Neutrophil (primary cell): ENCODE results near the gene ECHDC3.
"Not testable (repeated sequence)": the region's sequence is repeated elsewhere in the genome, so short reads cannot be mapped to it uniquely, and the experiment has no call there.

Experiments
- H3K27ac ChIP-seq: fragments of 200-600 bp; sonication (generic); 2 replicates; pipeline ENCODE4 v1.5.1; 2016; ENCODE audit warnings: mild to moderate bottlenecking, moderate library complexity
- H3K27me3 ChIP-seq: fragments of 200-600 bp; sonication (generic); 2 replicates; pipeline ENCODE4 v1.6.0; 2016; ENCODE audit warnings: mild to moderate bottlenecking
- H3K36me3 ChIP-seq: fragments of 200-600 bp; sonication (generic); 2 replicates; pipeline ENCODE4 v1.5.1; 2017
- H3K4me1 ChIP-seq, 2 experiments: fragments of 200-600 bp in 1 of 2; sonication (generic) in 1 of 2; 1 replicate in 1 of 2; 2 replicates in 1 of 2; pipeline versions ENCODE4 v1.5.1 to v1.6.1; 2013 to 2016; ENCODE audit warnings: low read depth in 1 of 2, low read length in 1 of 2, mild to moderate bottlenecking in 1 of 2, moderate library complexity in 1 of 2; ENCODE audit not compliant: control insufficient read depth in 1 of 2, insufficient read depth in 1 of 2
- H3K4me3 ChIP-seq, 2 experiments: fragments of 200-600 bp in 1 of 2; sonication (generic) in 1 of 2; 1 replicate in 1 of 2; 2 replicates in 1 of 2; pipeline ENCODE4 v1.5.1; 2013 to 2016; ENCODE audit warnings: low read depth in 1 of 2, low read length in 1 of 2, mild to moderate bottlenecking in 1 of 2, moderate library complexity in 1 of 2
- H3K9me3 ChIP-seq: fragments of 200-600 bp; sonication (generic); 2 replicates; pipeline ENCODE4 v1.5.1; 2016
- CTCF ChIP-seq: fragments of 200-600 bp; sonication (generic); IDR thresholded peaks from 2 replicates; pipeline ENCODE4 v1.5.1; 2016; ENCODE audit warnings: antibody characterized with exemption

ECHDC3 gene

DNA sequence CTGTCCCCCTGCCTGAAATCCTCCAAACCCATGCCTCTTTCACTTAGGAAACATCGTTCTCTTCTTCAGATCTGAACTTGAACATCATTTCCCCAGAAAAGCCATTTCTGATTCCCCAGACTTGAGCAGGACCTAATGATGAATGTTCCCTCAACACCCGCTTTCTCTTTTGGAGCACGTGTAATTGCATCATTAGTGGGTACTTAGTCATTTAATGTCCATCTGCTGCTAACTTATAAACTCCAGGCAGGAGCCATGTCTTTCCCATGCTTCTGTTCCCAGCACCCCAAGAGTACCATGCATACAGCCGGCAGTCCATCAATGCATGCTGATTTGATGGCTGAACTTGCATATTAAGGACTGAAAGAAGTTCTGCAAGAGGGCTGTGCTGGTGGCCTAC lies 36.5 kb upstream of the ECHDC3 start:
- no peak overlapping the region for H3K27ac ChIP-seq
- no peak overlapping the region for H3K4me3 ChIP-seq
- no peaks in the 10 kb centered on the region for H3K4me1 ChIP-seq
- H3K9me3 ChIP-seq: no peaks in the 10 kb centered on the region
- H3K27me3 ChIP-seq: peaks cover 12% of the 10 kb centered on the region
- H3K36me3 ChIP-seq: no peaks in the 10 kb centered on the region
- no peak for TF ChIP-seq CTCF

DNA sequence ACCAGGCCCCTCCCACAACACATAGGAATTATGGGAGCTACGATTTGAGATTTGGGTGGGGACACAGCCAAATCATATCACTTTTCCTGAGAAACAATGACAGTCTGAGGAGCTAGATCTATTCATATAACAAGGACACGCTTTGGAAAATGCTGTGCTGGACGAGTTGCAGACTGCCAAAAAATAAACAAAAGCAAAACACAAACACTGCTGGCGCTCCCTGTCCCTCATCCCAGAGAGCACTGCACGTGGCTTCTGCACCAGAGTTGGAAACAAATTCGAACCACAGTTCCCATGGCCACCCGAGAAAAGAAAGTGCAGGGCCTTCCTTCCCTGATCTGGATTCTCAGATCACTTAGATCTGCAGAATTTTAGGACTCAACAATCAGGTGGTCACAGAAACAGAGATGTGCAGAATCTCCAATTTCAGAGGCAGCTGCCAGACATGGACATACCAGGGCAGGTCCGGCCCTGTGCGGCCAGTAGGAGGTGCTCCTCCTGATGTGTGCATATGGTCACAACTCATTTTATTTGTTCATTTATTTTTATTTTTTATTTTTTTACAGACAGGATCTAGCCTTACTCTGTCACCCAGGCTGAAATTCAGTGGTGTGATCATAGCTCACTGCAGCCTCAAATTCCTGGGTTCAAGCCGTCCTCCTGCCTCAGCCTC lies 35.2 kb upstream of the ECHDC3 start:
- Histone ChIP-seq H3K27me3 (peaks cover 20% of the 10 kb centered on the region), H3K9me3 (no peaks in the 10 kb centered on the region), H3K36me3 (no peaks in the 10 kb centered on the region), H3K4me1 (no peaks in the 10 kb centered on the region), H3K27ac (no peak overlapping the region), H3K4me3 (no peak overlapping the region)
- TF ChIP-seq CTCF: no peak

GRCh38 chr10:11707624-11708350 lies 34.4 kb upstream of the ECHDC3 start:
- Histone ChIP-seq H3K4me3 (no peak overlapping the region), H3K36me3 (no peaks in the 10 kb centered on the region), H3K4me1 (no peaks in the 10 kb centered on the region), H3K27me3 (peaks cover 28% of the 10 kb centered on the region), H3K9me3 (no peaks in the 10 kb centered on the region), H3K27ac (no peak overlapping the region)
- no peak for TF ChIP-seq CTCF

- H3K4me1 ChIP-seq, H3K9me3 ChIP-seq, H3K4me3 ChIP-seq, H3K36me3 ChIP-seq, H3K27ac ChIP-seq: not testable (repeated sequence)
- peaks cover 38% of the 10 kb centered on the region for H3K27me3 ChIP-seq
These were observed 33.4 kb upstream of the ECHDC3 start for GRCh38 chr10:11708801-11709200.

DNA sequence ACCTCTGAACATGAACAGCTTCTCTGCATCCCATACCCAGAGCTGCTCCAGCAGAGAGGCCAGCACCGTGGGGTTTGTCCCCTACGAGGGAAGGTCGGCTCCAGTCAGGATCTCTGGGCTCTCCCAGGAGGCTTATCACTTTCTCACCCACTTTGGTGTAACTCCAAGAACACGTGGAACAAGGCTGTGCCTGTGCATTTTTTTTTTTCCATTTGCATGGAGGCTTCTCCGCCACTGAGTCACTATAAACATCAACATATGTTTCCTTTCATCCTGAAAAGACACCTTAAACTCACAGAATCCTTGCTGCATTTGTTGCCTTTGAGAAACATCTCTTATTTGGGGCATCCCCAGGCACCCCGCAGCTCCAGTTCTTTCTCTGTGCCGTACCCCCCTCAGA lies 29.4 kb upstream of the ECHDC3 start:
- Histone ChIP-seq H3K4me3 (no peak overlapping the region), H3K4me1 (no peaks in the 10 kb centered on the region), H3K9me3 (no peaks in the 10 kb centered on the region), H3K27me3 (peaks cover 33% of the 10 kb centered on the region), H3K36me3 (no peaks in the 10 kb centered on the region), H3K27ac (no peak overlapping the region)
- TF ChIP-seq CTCF: no peak

DNA sequence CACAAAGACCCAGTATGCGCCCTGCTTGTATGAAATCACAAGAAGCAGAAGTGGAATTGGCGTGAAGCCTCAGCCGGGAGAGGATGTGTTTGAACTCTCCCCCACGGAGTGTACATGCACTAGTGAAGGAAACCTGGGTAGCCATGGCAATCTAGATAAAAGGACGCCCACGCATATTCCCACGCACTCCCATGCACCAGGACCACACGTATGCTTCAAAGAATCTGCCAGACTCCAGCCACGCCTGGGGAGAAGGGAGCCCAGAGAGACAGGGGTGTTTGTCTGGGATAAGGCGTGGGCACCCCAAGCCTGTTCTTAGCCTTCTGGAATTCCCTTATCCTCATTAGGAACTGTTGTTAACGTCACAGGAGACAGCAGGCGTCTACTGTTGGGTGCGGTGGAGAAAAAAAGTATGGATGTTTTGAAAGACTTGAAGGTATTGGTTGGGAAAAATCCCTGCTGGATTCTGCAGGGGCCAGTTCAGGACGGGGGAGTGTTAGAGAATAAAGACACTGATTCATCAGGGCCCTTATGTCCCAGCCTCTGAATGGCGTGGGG lies 28.9 kb upstream of the ECHDC3 start:
- H3K27me3 ChIP-seq: peaks cover 33% of the 10 kb centered on the region
- no peaks in the 10 kb centered on the region for H3K4me1 ChIP-seq
- H3K27ac ChIP-seq: no peak overlapping the region
- no peaks in the 10 kb centered on the region for H3K9me3 ChIP-seq
- H3K4me3 ChIP-seq: no peak overlapping the region
- TF ChIP-seq CTCF: no peak
- no peaks in the 10 kb centered on the region for H3K36me3 ChIP-seq
